ENCODE data around the gene SLC39A11.

SLC39A11 gene

GRCh38 chr17:72812823-72813222, 279.7 kb downstream of the SLC39A11 start:
- H4K20me1 ChIP-seq (ENCODE audit: insufficient read depth, low read length): no peaks in the 10 kb centered on the region
- H3K9ac ChIP-seq (ENCODE audit: low read length): no peak overlapping the region
- H3K36me3 ChIP-seq (replicated peaks; ENCODE audit: insufficient read depth, low read length): no peaks in the 10 kb centered on the region
- H3K4me2 ChIP-seq (ENCODE audit: low read depth, low read length): no peak overlapping the region
- no peaks in the 10 kb centered on the region for H3F3A ChIP-seq (ENCODE audit: insufficient read depth, low read length)
- H3K4me1 ChIP-seq (ENCODE audit: low read length): no peaks in the 10 kb centered on the region
- H3K27ac ChIP-seq (ENCODE audit: low read length): no peak overlapping the region
- no peaks in the 10 kb centered on the region for H3K9me2 ChIP-seq (replicated peaks; ENCODE audit: insufficient read depth, low read length)
- no peak for TF ChIP-seq EZH2phosphoT487 (IDR thresholded peaks at IDR 0.05; ENCODE audit: low read length)
- TF ChIP-seq EZH2 (optimal IDR thresholded peaks at IDR 0.05; ENCODE audit: low read depth, low read length): no peak
- TF ChIP-seq CTCF (IDR thresholded peaks at IDR 0.05; ENCODE audit: low read length): no peak
- no peak for DNase-seq
- H3K9me3 ChIP-seq (replicated peaks; ENCODE audit: insufficient read depth, low read length): no peaks in the 10 kb centered on the region
- H3K79me2 ChIP-seq (ENCODE audit: low read length): no peaks in the 10 kb centered on the region
- H3K4me3 ChIP-seq (ENCODE audit: low read length): no peak overlapping the region
- no peak overlapping the region for H2AFZ ChIP-seq (ENCODE audit: low read length)
- H3K27me3 ChIP-seq (replicated peaks; ENCODE audit: insufficient read depth, low read length): no peaks in the 10 kb centered on the region

- no peaks in the 10 kb centered on the region for H3F3A ChIP-seq (ENCODE audit: insufficient read depth, low read length)
- no peaks in the 10 kb centered on the region for H3K9me2 ChIP-seq (replicated peaks; ENCODE audit: insufficient read depth, low read length)
- H3K4me1 ChIP-seq (ENCODE audit: low read length): no peaks in the 10 kb centered on the region
- no peak overlapping the region for H2AFZ ChIP-seq (ENCODE audit: low read length)
- no peak overlapping the region for H3K27ac ChIP-seq (ENCODE audit: low read length)
- no peak overlapping the region for H3K4me2 ChIP-seq (ENCODE audit: low read depth, low read length)
- no peaks in the 10 kb centered on the region for H3K36me3 ChIP-seq (replicated peaks; ENCODE audit: insufficient read depth, low read length)
- H3K9me3 ChIP-seq (replicated peaks; ENCODE audit: insufficient read depth, low read length): no peaks in the 10 kb centered on the region
- DNase-seq: no peak
- no peaks in the 10 kb centered on the region for H3K79me2 ChIP-seq (ENCODE audit: low read length)
- no peaks in the 10 kb centered on the region for H4K20me1 ChIP-seq (ENCODE audit: insufficient read depth, low read length)
- no peaks in the 10 kb centered on the region for H3K27me3 ChIP-seq (replicated peaks; ENCODE audit: insufficient read depth, low read length)
- no peak overlapping the region for H3K9ac ChIP-seq (ENCODE audit: low read length)
- H3K4me3 ChIP-seq (ENCODE audit: low read length): no peak overlapping the region
- TF ChIP-seq EZH2 (optimal IDR thresholded peaks at IDR 0.05; ENCODE audit: low read depth, low read length) (no peak), CTCF (IDR thresholded peaks at IDR 0.05; ENCODE audit: low read length) (no peak), EZH2phosphoT487 (IDR thresholded peaks at IDR 0.05; ENCODE audit: low read length) (no peak)
Measured at GRCh38 chr17:72811976-72812687, 280.4 kb downstream of the SLC39A11 start.

- Histone ChIP-seq H3K79me2 (ENCODE audit: low read length) (no peaks in the 10 kb centered on the region), H2AFZ (ENCODE audit: low read length) (no peak overlapping the region), H3K4me1 (ENCODE audit: low read length) (no peaks in the 10 kb centered on the region), H3K27ac (ENCODE audit: low read length) (no peak overlapping the region), H3K27me3 (replicated peaks; ENCODE audit: insufficient read depth, low read length) (no peaks in the 10 kb centered on the region), H3K9ac (ENCODE audit: low read length) (no peak overlapping the region), H3F3A (ENCODE audit: insufficient read depth, low read length) (no peaks in the 10 kb centered on the region), H3K9me3 (replicated peaks; ENCODE audit: insufficient read depth, low read length) (no peaks in the 10 kb centered on the region), H3K9me2 (replicated peaks; ENCODE audit: insufficient read depth, low read length) (no peaks in the 10 kb centered on the region), H4K20me1 (ENCODE audit: insufficient read depth, low read length) (no peaks in the 10 kb centered on the region), H3K4me3 (ENCODE audit: low read length) (no peak overlapping the region), H3K4me2 (ENCODE audit: low read depth, low read length) (no peak overlapping the region), H3K36me3 (replicated peaks; ENCODE audit: insufficient read depth, low read length) (no peaks in the 10 kb centered on the region)
- TF ChIP-seq EZH2phosphoT487 (IDR thresholded peaks at IDR 0.05; ENCODE audit: low read length) (no peak), EZH2 (optimal IDR thresholded peaks at IDR 0.05; ENCODE audit: low read depth, low read length) (no peak), CTCF (IDR thresholded peaks at IDR 0.05; ENCODE audit: low read length) (no peak)
- DNase-seq: no peak
Measured at GRCh38 chr17:72810991-72811508, 281.4 kb downstream of the SLC39A11 start.

Measured in MM.1S (cell line).